GM19467 (cell line): Measurements from ENCODE around the gene PLXND1.
"Not testable (repeated sequence)": the region's sequence is repeated elsewhere in the genome, so short reads cannot be mapped to it uniquely, and the experiment has no call there.

Experiments used
- ATAC-seq: cut with Tn5 transposase; IDR thresholded peaks from one replicate; pipeline ENCODE4 v1.9.1; 2021; ENCODE audit warnings: mild to moderate bottlenecking, moderate library complexity; ENCODE audit not compliant: unreplicated experiment

PLXND1 gene

GRCh38 chr3:129515108-129515820 lies 91.2 kb downstream of the PLXND1 start:
- not testable (repeated sequence) for ATAC-seq

GRCh38 chr3:129514563-129514962 lies 91.9 kb downstream of the PLXND1 start:
- ATAC-seq = no peak

GRCh38 chr3:129514110-129514509 lies 92.4 kb downstream of the PLXND1 start:
- ATAC-seq = no peak

DNA sequence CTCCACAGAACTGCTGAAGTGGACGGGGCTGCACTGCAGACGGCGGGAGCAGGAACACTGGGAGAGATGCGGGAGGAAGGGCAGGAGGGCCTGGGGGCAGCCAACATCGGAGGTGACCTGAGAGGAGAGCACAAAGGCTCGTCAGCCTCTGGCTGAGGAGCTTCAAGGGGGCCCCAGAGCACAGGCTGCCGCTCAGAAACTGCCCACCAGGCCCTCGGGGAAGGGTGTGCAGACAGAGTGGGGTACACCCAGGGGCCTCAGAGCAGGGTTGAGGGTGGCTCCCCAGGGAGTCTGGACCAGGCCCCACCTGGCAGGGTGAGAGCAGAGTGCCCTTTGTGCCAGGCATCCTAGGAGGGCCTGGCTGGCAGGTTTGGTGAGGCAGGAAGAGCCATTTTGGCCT lies 92.8 kb downstream of the PLXND1 start:
- ATAC-seq = no peak

DNA sequence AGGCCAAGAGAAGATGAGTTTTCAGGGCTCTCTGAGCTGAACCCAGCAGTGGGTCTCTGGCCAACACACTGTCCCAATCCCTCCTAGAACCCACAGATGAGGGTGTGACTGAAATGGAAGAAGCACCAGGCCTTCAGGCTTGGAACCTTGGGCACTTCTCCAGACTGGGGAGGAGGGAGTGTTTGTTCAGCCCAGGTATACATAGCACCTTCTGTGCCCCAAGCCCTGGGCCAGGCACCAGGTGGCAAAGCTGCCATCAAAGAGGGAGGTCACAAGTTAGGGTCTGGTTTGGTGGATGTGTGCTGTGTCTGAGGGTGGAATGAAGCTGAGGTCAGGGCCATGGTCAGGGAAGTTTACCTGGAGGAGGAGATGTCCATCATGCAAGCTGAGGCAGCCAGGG lies 93.9 kb downstream of the PLXND1 start:
- no peak for ATAC-seq

- ATAC-seq = no peak
Observed at GRCh38 chr3:129507181-129507831, 99.2 kb downstream of the PLXND1 start.

GRCh38 chr3:129506231-129506742 lies 100.2 kb downstream of the PLXND1 start:
- no peak for ATAC-seq

- no peak for ATAC-seq
Observed at GRCh38 chr3:129505341-129505740, 101.1 kb downstream of the PLXND1 start.
